HepG2 (cell line): ENCODE results near the gene GLCE. TPM values are rescaled to one million over a fixed set of nuclear protein-coding genes. Genes with fewer than 3 reads are reported as not detected.
A peak's percentile ranks its signal among the peaks of the same experiment; 100 is the strongest.

ENCODE experiments used
- BCL6 ChIP-seq: IDR thresholded peaks from 2 replicates; pipeline ENCODE4 v1.6.1; 2016; ENCODE audit warnings: missing genetic modification reagents, missing compliant biosample characterization
- ELF4 ChIP-seq: sonication (generic); formaldehyde crosslinking; IDR thresholded peaks from 2 replicates; pipeline ENCODE4 v1.5.0; 2020; ENCODE audit warnings: missing genetic modification reagents, mild to moderate bottlenecking, moderate library complexity, borderline replicate concordance
- GATAD2A ChIP-seq: IDR thresholded peaks from 2 replicates; pipeline ENCODE4 v1.6.1; 2016
- HMGA1 ChIP-seq: sonication (generic); formaldehyde crosslinking; conservative IDR thresholded peaks from 2 replicates; pipeline ENCODE4 v1.4.0; 2020; ENCODE audit warnings: missing genetic modification reagents
- HNRNPH1 ChIP-seq: fragments of 200-400 bp; formaldehyde crosslinking; optimal IDR thresholded peaks from 2 replicates; pipeline ENCODE3; 2017; ENCODE audit warnings: mild to moderate bottlenecking, low read depth, low read length
- PAF1 ChIP-seq: IDR thresholded peaks from 2 replicates; pipeline ENCODE4 v1.6.1; 2016; ENCODE audit warnings: missing genetic modification reagents, missing compliant biosample characterization
- RELA ChIP-seq: sonication (generic); formaldehyde crosslinking; IDR thresholded peaks from 2 replicates; pipeline ENCODE4 v1.4.0; 2020; ENCODE audit warnings: missing genetic modification reagents
- SOX13 ChIP-seq, 3 experiments: fragments of 450-650 bp in 1 of 3; sonication (generic) in 1 of 3; formaldehyde crosslinking in 1 of 3; IDR thresholded peaks in 2 of 3; conservative IDR thresholded peaks in 1 of 3; 2 replicates each; pipeline versions ENCODE4 v1.5.0 to v1.6.1; 2016 to 2020; ENCODE audit warnings: antibody characterized with exemption in 1 of 3, mild to moderate bottlenecking in 1 of 3, missing compliant biosample characterization in 1 of 3, missing genetic modification reagents in 1 of 3, moderate library complexity in 1 of 3
- TOE1 ChIP-seq: sonication (generic); formaldehyde crosslinking; IDR thresholded peaks from 2 replicates; pipeline ENCODE4 v1.4.0; 2020; ENCODE audit warnings: mild to moderate bottlenecking, missing genetic modification reagents
- ZMYM3 ChIP-seq: sonication (generic); formaldehyde crosslinking; IDR thresholded peaks from 2 replicates; pipeline ENCODE4 v1.5.1; 2020; ENCODE audit warnings: mild to moderate bottlenecking, missing genetic modification reagents
- ZNF253 ChIP-seq: sonication (generic); formaldehyde crosslinking; IDR thresholded peaks from 2 replicates; pipeline ENCODE4 v1.8.0; 2022; ENCODE audit warnings: mild to moderate bottlenecking, missing genetic modification reagents, borderline replicate concordance
- ZNF501 ChIP-seq: sonication (generic); formaldehyde crosslinking; IDR thresholded peaks from 2 replicates; pipeline ENCODE4 v1.5.1; 2020; ENCODE audit warnings: mild to moderate bottlenecking, moderate library complexity, missing genetic modification reagents
- ZNF549 ChIP-seq: sonication (generic); formaldehyde crosslinking; IDR thresholded peaks from 2 replicates; pipeline ENCODE4 v1.5.0; 2020; ENCODE audit warnings: missing genetic modification reagents
- ZNF556 ChIP-seq: sonication (generic); formaldehyde crosslinking; IDR thresholded peaks from 2 replicates; pipeline ENCODE4 v1.4.0; 2020; ENCODE audit warnings: mild to moderate bottlenecking, missing genetic modification reagents, borderline replicate concordance
- ZNF766 ChIP-seq: sonication (generic); formaldehyde crosslinking; IDR thresholded peaks from 2 replicates; pipeline ENCODE4 v1.5.0; 2020; ENCODE audit warnings: missing genetic modification reagents, borderline replicate concordance
- ZSCAN21 ChIP-seq: sonication (generic); formaldehyde crosslinking; IDR thresholded peaks from 2 replicates; pipeline ENCODE4 v1.8.0; 2022; ENCODE audit warnings: mild to moderate bottlenecking, missing genetic modification reagents, moderate library complexity, borderline replicate concordance
- polyA plus RNA-seq, 8 experiments: library from polyadenylated mRNA; depleted of rRNA in 3 of 8; stranded (reverse) in 7 of 8; unstranded in 1 of 8; fragments of >200 nt; fragmentation: Illumina TruSeq in 4 of 8; extraction: Trizol in 4 of 8; gene quantifications; 2 replicates each; pipeline versions ENCODE4 v1.2.1 to v1.2.3, GENCODE V29; 2011 to 2016; ENCODE audit warnings: low read depth in 4 of 8, missing spikeins in 1 of 8, mixed read lengths in 1 of 8; ENCODE audit not compliant: insufficient read depth in 1 of 8
- total RNA-seq, 5 experiments: library from RNA; depleted of rRNA; stranded (reverse); fragments of >200 nt; fragmentation: Illumina TruSeq; extraction: Trizol; gene quantifications; 2 replicates each; pipeline ENCODE4 v1.2.3, GENCODE V29; 2016; ENCODE audit warnings: low read depth in 1 of 5
- TF ChIP-seq, protein P1 (sequence below): sonication (generic); formaldehyde crosslinking; IDR thresholded peaks from 2 replicates; pipeline ENCODE4 v1.4.0; 2020; ENCODE audit warnings: missing genetic modification reagents
- TF ChIP-seq, protein P2 (sequence below): sonication (generic); formaldehyde crosslinking; IDR thresholded peaks from 2 replicates; pipeline ENCODE4 v1.4.0; 2020; ENCODE audit warnings: missing genetic modification reagents, borderline replicate concordance
- TF ChIP-seq, protein P3 (sequence below): IDR thresholded peaks from 2 replicates; pipeline ENCODE4 v1.6.1; 2016; ENCODE audit warnings: missing compliant biosample characterization, missing genetic modification reagents, borderline replicate concordance
- TF ChIP-seq, protein P4 (sequence below): sonication (generic); formaldehyde crosslinking; IDR thresholded peaks from 2 replicates; pipeline ENCODE4 v1.4.0; 2020; ENCODE audit warnings: missing genetic modification reagents, mild to moderate bottlenecking, borderline replicate concordance

Gene GLCE
- total and polyA plus RNA-seq, 2 of the 13 experiments (the other 11 are each of a cell fraction or from before 2014, with no cell fraction given), result 12.9 to 23.4 TPM

DNA sequence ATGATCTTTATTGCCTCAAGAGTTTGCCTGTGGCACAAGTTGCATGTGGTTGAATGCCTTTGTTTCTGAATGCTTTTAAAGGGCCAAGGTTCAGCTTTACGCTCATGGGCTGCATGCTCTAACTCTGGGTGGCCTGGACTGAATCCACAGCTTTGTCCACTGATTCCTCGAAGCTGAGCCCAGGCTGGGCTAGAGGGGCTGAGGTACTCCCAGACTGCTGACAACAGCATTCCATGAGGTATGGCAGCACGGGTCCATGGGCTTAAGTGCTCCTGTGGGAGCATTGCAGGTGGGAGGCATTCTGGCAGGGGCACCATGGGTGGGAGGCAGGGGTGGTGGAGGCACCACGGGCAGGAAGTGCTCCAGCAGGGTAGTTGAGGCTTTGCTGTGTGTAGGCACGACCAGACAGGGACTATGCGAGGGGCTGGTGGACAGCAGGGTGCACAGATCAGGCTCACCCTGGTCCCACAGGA, 61.6 kb downstream of the GLCE start (continued):
- TF ChIP-seq, protein P1, sequence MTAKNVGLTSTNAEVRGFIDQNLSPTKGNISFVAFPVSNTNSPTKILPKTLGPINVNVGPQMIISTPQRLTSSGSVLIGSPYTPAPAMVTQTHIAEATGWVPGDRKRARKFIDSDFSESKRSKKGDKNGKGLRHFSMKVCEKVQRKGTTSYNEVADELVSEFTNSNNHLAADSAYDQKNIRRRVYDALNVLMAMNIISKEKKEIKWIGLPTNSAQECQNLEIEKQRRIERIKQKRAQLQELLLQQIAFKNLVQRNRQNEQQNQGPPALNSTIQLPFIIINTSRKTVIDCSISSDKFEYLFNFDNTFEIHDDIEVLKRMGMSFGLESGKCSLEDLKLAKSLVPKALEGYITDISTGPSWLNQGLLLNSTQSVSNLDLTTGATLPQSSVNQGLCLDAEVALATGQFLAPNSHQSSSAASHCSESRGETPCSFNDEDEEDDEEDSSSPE (CRISPR knock-in tag), result peak; percentile 36; the same call in 1 of the 2 replicates
- no peak for TF ChIP-seq ZNF766
- TF ChIP-seq, protein P2, sequence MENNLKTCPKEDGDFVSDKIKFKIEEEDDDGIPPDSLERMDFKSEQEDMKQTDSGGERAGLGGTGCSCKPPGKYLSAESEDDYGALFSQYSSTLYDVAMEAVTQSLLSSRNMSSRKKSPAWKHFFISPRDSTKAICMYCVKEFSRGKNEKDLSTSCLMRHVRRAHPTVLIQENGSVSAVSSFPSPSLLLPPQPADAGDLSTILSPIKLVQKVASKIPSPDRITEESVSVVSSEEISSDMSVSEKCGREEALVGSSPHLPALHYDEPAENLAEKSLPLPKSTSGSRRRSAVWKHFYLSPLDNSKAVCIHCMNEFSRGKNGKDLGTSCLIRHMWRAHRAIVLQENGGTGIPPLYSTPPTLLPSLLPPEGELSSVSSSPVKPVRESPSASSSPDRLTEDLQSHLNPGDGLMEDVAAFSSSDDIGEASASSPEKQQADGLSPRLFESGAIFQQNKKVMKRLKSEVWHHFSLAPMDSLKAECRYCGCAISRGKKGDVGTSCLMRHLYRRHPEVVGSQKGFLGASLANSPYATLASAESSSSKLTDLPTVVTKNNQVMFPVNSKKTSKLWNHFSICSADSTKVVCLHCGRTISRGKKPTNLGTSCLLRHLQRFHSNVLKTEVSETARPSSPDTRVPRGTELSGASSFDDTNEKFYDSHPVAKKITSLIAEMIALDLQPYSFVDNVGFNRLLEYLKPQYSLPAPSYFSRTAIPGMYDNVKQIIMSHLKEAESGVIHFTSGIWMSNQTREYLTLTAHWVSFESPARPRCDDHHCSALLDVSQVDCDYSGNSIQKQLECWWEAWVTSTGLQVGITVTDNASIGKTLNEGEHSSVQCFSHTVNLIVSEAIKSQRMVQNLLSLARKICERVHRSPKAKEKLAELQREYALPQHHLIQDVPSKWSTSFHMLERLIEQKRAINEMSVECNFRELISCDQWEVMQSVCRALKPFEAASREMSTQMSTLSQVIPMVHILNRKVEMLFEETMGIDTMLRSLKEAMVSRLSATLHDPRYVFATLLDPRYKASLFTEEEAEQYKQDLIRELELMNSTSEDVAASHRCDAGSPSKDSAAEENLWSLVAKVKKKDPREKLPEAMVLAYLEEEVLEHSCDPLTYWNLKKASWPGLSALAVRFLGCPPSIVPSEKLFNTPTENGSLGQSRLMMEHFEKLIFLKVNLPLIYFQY, result peak; percentile 59; the same call in 1 of the 2 replicates
- 0 out of 2 replicates have a peak, but pooled peaks have one; percentile 33 for TF ChIP-seq ZNF556 (CRISPR knock-in tag)
- TF ChIP-seq SOX13 (IDR thresholded peaks at IDR 0.05), result peak; percentile 65
- peak in 1 of 2 experiments; percentile 89; a peak in 2 of 4 replicates for TF ChIP-seq SOX13 (CRISPR knock-in tag; conservative IDR thresholded peaks at IDR 0.05 in 1 of 2, IDR thresholded peaks at IDR 0.05 in 1 of 2)
- TF ChIP-seq HNRNPH1, result no peak
- no peak for TF ChIP-seq ZNF253 (CRISPR knock-in tag)
- peak; percentile 69; the same call in 1 of the 2 replicates for TF ChIP-seq ZSCAN21 (CRISPR knock-in tag)
- no peak for TF ChIP-seq TOE1 (CRISPR knock-in tag)
- TF ChIP-seq BCL6, result peak; percentile 99
- peak; percentile 62 for TF ChIP-seq GATAD2A (CRISPR knock-in tag)
- TF ChIP-seq, protein P3, sequence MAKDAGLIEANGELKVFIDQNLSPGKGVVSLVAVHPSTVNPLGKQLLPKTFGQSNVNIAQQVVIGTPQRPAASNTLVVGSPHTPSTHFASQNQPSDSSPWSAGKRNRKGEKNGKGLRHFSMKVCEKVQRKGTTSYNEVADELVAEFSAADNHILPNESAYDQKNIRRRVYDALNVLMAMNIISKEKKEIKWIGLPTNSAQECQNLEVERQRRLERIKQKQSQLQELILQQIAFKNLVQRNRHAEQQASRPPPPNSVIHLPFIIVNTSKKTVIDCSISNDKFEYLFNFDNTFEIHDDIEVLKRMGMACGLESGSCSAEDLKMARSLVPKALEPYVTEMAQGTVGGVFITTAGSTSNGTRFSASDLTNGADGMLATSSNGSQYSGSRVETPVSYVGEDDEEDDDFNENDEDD (CRISPR knock-in tag), result peak; percentile 65; the same call in 1 of the 2 replicates
- no peak for TF ChIP-seq RELA (CRISPR knock-in tag)
- TF ChIP-seq HMGA1 (CRISPR knock-in tag), result no peak
- TF ChIP-seq, protein P4, sequence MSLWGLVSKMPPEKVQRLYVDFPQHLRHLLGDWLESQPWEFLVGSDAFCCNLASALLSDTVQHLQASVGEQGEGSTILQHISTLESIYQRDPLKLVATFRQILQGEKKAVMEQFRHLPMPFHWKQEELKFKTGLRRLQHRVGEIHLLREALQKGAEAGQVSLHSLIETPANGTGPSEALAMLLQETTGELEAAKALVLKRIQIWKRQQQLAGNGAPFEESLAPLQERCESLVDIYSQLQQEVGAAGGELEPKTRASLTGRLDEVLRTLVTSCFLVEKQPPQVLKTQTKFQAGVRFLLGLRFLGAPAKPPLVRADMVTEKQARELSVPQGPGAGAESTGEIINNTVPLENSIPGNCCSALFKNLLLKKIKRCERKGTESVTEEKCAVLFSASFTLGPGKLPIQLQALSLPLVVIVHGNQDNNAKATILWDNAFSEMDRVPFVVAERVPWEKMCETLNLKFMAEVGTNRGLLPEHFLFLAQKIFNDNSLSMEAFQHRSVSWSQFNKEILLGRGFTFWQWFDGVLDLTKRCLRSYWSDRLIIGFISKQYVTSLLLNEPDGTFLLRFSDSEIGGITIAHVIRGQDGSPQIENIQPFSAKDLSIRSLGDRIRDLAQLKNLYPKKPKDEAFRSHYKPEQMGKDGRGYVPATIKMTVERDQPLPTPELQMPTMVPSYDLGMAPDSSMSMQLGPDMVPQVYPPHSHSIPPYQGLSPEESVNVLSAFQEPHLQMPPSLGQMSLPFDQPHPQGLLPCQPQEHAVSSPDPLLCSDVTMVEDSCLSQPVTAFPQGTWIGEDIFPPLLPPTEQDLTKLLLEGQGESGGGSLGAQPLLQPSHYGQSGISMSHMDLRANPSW (CRISPR knock-in tag), result no peak
- no peak for TF ChIP-seq PAF1
- no peak for TF ChIP-seq ZNF549 (CRISPR knock-in tag)
- TF ChIP-seq ZMYM3, result peak; percentile 50; the same call in 1 of the 2 replicates
- no peak for TF ChIP-seq ELF4 (CRISPR knock-in tag)
- no peak for TF ChIP-seq ZNF501 (CRISPR knock-in tag)
